HepG2 (cell line): ENCODE measurements around the gene TSC22D1. TPM values are rescaled to one million over a fixed set of nuclear protein-coding genes. Genes with fewer than 3 reads are reported as not detected.

ENCODE experiments used
- HHEX ChIP-seq: IDR thresholded peaks from 2 replicates; pipeline ENCODE4 v1.6.1; 2016; ENCODE audit warnings: control low read depth
- KLF6 ChIP-seq: IDR thresholded peaks from 2 replicates; pipeline ENCODE4 v1.8.0; 2016; ENCODE audit warnings: missing biosample characterization, missing genetic modification reagents
- polyA plus RNA-seq, 8 experiments: library from polyadenylated mRNA; depleted of rRNA in 3 of 8; stranded (reverse) in 7 of 8; unstranded in 1 of 8; fragments of >200 nt; fragmentation: Illumina TruSeq in 4 of 8; extraction: Trizol in 4 of 8; gene quantifications; 2 replicates each; pipeline versions ENCODE4 v1.2.1 to v1.2.3, GENCODE V29; 2011 to 2016; ENCODE audit warnings: low read depth in 4 of 8, missing spikeins in 1 of 8, mixed read lengths in 1 of 8; ENCODE audit not compliant: insufficient read depth in 1 of 8
- total RNA-seq, 5 experiments: library from RNA; depleted of rRNA; stranded (reverse); fragments of >200 nt; fragmentation: Illumina TruSeq; extraction: Trizol; gene quantifications; 2 replicates each; pipeline ENCODE4 v1.2.3, GENCODE V29; 2016; ENCODE audit warnings: low read depth in 1 of 5
- TF ChIP-seq, protein P1 (sequence below), 2 experiments: IDR thresholded peaks; 2 replicates each; pipeline ENCODE4 v1.6.1; 2011 to 2012; ENCODE audit warnings: low read length in 2 of 2, borderline replicate concordance in 1 of 2, low read depth in 1 of 2, mild to moderate bottlenecking in 1 of 2, moderate library complexity in 1 of 2
- TF ChIP-seq, protein P2 (sequence below): sonication (generic); formaldehyde crosslinking; IDR thresholded peaks from 2 replicates; pipeline ENCODE4 v1.5.0; 2020; ENCODE audit warnings: mild to moderate bottlenecking, missing genetic modification reagents, borderline replicate concordance

Gene TSC22D1
- total and polyA plus RNA-seq, 2 of the 13 experiments (the other 11 are each of a cell fraction or from before 2014, with no cell fraction given), result 18.4 to 35.7 TPM

DNA sequence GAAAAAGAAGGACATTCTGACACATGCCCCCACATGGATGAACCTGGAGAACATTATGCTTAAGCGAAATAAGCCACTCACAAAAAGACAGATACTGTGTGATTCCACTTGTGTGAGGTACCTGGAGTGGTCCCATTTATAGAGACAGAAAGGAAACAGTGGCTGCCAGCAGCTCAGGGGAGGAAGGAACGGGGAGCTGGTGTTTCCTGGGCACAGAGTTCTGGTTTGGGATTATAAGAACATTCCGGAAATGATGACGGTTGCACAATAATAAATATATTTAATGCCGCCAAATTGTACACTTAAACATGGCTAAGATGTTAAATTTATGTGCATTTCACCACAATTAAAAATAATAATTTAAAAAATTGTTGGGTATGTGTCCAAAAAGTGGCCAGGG lies 169.5 kb downstream of the TSC22D1 start (continued):
- no peak for TF ChIP-seq HHEX
- TF ChIP-seq, protein P1, sequence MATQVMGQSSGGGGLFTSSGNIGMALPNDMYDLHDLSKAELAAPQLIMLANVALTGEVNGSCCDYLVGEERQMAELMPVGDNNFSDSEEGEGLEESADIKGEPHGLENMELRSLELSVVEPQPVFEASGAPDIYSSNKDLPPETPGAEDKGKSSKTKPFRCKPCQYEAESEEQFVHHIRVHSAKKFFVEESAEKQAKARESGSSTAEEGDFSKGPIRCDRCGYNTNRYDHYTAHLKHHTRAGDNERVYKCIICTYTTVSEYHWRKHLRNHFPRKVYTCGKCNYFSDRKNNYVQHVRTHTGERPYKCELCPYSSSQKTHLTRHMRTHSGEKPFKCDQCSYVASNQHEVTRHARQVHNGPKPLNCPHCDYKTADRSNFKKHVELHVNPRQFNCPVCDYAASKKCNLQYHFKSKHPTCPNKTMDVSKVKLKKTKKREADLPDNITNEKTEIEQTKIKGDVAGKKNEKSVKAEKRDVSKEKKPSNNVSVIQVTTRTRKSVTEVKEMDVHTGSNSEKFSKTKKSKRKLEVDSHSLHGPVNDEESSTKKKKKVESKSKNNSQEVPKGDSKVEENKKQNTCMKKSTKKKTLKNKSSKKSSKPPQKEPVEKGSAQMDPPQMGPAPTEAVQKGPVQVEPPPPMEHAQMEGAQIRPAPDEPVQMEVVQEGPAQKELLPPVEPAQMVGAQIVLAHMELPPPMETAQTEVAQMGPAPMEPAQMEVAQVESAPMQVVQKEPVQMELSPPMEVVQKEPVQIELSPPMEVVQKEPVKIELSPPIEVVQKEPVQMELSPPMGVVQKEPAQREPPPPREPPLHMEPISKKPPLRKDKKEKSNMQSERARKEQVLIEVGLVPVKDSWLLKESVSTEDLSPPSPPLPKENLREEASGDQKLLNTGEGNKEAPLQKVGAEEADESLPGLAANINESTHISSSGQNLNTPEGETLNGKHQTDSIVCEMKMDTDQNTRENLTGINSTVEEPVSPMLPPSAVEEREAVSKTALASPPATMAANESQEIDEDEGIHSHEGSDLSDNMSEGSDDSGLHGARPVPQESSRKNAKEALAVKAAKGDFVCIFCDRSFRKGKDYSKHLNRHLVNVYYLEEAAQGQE (IDR thresholded peaks at IDR 0.05; ENCODE audit: borderline replicate concordance in 1 of 2, low read depth in 1 of 2, low read length in 2 of 2), result no peak
- no peak for TF ChIP-seq KLF6 (CRISPR knock-in tag)
- TF ChIP-seq, protein P2, sequence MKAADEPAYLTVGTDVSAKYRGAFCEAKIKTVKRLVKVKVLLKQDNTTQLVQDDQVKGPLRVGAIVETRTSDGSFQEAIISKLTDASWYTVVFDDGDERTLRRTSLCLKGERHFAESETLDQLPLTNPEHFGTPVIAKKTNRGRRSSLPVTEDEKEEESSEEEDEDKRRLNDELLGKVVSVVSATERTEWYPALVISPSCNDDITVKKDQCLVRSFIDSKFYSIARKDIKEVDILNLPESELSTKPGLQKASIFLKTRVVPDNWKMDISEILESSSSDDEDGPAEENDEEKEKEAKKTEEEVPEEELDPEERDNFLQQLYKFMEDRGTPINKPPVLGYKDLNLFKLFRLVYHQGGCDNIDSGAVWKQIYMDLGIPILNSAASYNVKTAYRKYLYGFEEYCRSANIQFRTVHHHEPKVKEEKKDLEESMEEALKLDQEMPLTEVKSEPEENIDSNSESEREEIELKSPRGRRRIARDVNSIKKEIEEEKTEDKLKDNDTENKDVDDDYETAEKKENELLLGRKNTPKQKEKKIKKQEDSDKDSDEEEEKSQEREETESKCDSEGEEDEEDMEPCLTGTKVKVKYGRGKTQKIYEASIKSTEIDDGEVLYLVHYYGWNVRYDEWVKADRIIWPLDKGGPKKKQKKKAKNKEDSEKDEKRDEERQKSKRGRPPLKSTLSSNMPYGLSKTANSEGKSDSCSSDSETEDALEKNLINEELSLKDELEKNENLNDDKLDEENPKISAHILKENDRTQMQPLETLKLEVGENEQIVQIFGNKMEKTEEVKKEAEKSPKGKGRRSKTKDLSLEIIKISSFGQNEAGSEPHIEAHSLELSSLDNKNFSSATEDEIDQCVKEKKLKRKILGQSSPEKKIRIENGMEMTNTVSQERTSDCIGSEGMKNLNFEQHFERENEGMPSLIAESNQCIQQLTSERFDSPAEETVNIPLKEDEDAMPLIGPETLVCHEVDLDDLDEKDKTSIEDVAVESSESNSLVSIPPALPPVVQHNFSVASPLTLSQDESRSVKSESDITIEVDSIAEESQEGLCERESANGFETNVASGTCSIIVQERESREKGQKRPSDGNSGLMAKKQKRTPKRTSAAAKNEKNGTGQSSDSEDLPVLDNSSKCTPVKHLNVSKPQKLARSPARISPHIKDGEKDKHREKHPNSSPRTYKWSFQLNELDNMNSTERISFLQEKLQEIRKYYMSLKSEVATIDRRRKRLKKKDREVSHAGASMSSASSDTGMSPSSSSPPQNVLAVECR (CRISPR knock-in tag), result no peak
